Ovary (tissue), 9 donors: ENCODE data around the gene PKD1. TPM values are rescaled to one million over a fixed set of nuclear protein-coding genes. Genes with fewer than 3 reads are reported as not detected.

Experiments
- DNase-seq, 5 donors: peaks; one replicate each; pipeline ENCODE4 v3.0.0-alpha.2; 2019 to 2020
- H3K27ac ChIP-seq, 2 donors: fragments of 200-600 bp; one replicate each; pipeline versions ENCODE4 v1.5.1 to v1.8.0; 2019 to 2022
- H3K27me3 ChIP-seq: fragments of 200-600 bp; one replicate; pipeline ENCODE4 v1.8.0; 2022
- H3K36me3 ChIP-seq: fragments of 200-600 bp; sonication (generic); one replicate; pipeline ENCODE4 v1.5.1; 2019
- H3K4me1 ChIP-seq: one replicate; pipeline ENCODE4 v1.8.1; 2013; ENCODE audit warnings: mild to moderate bottlenecking, moderate library complexity; ENCODE audit not compliant: insufficient read depth
- H3K4me3 ChIP-seq: fragments of 200-600 bp; sonication (generic); one replicate; pipeline ENCODE4 v1.5.1; 2017
- H3K9me3 ChIP-seq, 2 donors: fragments of 200-600 bp in 1 of 2; sonication (generic) in 1 of 2; one replicate each; pipeline versions ENCODE4 v1.5.1 to v1.8.1; 2013 to 2019; ENCODE audit warnings: mild to moderate bottlenecking in 1 of 2, moderate library complexity in 1 of 2
- EP300 ChIP-seq: sonication (generic); formaldehyde crosslinking; IDR thresholded peaks from one replicate; pipeline ENCODE4 v1.6.1; 2017; ENCODE audit warnings: antibody characterized with exemption
- POLR2A ChIP-seq: fragments of 450-650 bp; IDR thresholded peaks from one replicate; pipeline ENCODE4 v1.6.1; 2017; ENCODE audit warnings: antibody characterized with exemption, mild to moderate bottlenecking, moderate library complexity
- WGBS, 3 donors: extraction: QIAGEN DNeasy Blood & Tissue Kit in 1 of 3; methylation state at CpG; one replicate each; pipeline versions ENCODE4 v1.1.5 to v1.1.7; 2013 to 2017; 5-methylcytosine and 5-hydroxymethylcytosine counted together
- intact Hi-C, 4 donors: fragments of 100-400 bp; cut with DNase I; formaldehyde crosslinking; loops; one replicate each; pipeline versions ENCODE4 v1.11.0 to v1.15.1; 2022 to 2023
- polyA plus RNA-seq, 2 donors: library from polyadenylated mRNA; stranded (reverse); fragments of 200-250 nt in 1 of 2; fragments of 350-450 nt in 1 of 2; fragmentation: Illumina TruSeq in 1 of 2; extraction: RNeasy Lipid Tissue Mini Kit (QIAGEN cat#74804) in 1 of 2; gene quantifications; one replicate each; pipeline ENCODE4 v1.2.3, GENCODE V29; 2013 to 2014
- total RNA-seq, 7 donors: library from RNA; depleted of rRNA in 2 of 7; stranded (reverse); fragments of >200 nt in 2 of 7; fragmentation: NEBNext Ultra II Directional in 3 of 7; extraction: Animal tissue kit (Norgen Biotek cat#: 25700) in 3 of 7; gene quantifications; one replicate each; pipeline versions ENCODE4 v1.1.0 to v1.2.4, GENCODE V29; 2016 to 2023
- TF ChIP-seq, protein P1 (sequence below), 3 donors: fragments of 450-650 bp in 2 of 3; fragments of 200-600 bp in 1 of 3; IDR thresholded peaks; one replicate each; pipeline versions ENCODE4 v1.5.1 to v1.8.0; 2016 to 2022; ENCODE audit warnings: antibody characterized with exemption in 3 of 3, mild to moderate bottlenecking in 1 of 3
- donor health status: DM: no; HTN: no; CAD: no; lungs with moderate emphysema.
- donor health status: DM: no; HTN: no; CAD: no.
- donor health status: Bipolar disorder and iron deficiency.
- donor health status: DM: yes; HTN: yes; CAD: no.
- donor health status: DM: no; HTN: no; CAD: no.
- donor health status: DM: yes; HTN: yes; CAD: no.

Gene PKD1
- total and polyA plus RNA-seq, 9 donors, result 8.7 to 203 (median 129) TPM

DNA sequence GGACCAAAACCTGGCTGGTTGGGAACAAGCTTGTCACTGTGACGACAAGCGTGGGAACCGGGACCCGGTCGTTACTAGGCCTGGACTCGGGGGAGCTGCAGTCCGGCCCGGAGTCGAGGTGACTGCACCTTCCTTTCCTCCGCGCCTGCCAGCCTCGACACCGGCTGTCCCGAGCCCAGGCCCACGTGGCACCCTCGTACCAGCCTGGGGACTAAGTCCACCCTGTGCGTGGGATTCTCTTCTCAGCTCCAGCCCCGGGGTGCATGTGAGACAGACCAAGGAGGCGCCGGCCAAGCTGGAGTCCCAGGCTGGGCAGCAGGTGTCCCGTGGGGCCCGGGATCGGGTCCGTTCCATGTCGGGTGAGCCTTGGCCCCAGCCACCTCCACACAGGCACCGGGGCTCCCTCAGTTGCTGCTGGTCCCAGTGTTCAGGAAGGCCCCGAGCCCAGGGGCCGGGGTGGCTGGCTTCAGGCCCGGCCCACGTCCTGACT lies 56.3 kb downstream of the PKD1 start:
- DNase-seq, result no peak
- Histone ChIP-seq H3K4me3 (no peak overlapping the region), H3K27ac (no peak overlapping the region), H3K36me3 (no peaks in the 10 kb centered on the region), H3K27me3 (no peaks in the 10 kb centered on the region), H3K9me3 (no peaks in the 10 kb centered on the region), H3K4me1 (peaks cover 8% of the 10 kb centered on the region)
- 92% methylated on average over 28 to 30 of the region's 30 CpGs for WGBS, 3 donors
- no peak for TF ChIP-seq POLR2A
- TF ChIP-seq EP300, result no peak
- TF ChIP-seq, protein P1, sequence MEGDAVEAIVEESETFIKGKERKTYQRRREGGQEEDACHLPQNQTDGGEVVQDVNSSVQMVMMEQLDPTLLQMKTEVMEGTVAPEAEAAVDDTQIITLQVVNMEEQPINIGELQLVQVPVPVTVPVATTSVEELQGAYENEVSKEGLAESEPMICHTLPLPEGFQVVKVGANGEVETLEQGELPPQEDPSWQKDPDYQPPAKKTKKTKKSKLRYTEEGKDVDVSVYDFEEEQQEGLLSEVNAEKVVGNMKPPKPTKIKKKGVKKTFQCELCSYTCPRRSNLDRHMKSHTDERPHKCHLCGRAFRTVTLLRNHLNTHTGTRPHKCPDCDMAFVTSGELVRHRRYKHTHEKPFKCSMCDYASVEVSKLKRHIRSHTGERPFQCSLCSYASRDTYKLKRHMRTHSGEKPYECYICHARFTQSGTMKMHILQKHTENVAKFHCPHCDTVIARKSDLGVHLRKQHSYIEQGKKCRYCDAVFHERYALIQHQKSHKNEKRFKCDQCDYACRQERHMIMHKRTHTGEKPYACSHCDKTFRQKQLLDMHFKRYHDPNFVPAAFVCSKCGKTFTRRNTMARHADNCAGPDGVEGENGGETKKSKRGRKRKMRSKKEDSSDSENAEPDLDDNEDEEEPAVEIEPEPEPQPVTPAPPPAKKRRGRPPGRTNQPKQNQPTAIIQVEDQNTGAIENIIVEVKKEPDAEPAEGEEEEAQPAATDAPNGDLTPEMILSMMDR (IDR thresholded peaks at IDR 0.05), result no peak
- intact Hi-C loops, result loop anchor here in 1 of 4 donors (10.0 kb wide), 1 partner anchor 55 kb away; the partner anchor contains the start of gene PKD1

DNA sequence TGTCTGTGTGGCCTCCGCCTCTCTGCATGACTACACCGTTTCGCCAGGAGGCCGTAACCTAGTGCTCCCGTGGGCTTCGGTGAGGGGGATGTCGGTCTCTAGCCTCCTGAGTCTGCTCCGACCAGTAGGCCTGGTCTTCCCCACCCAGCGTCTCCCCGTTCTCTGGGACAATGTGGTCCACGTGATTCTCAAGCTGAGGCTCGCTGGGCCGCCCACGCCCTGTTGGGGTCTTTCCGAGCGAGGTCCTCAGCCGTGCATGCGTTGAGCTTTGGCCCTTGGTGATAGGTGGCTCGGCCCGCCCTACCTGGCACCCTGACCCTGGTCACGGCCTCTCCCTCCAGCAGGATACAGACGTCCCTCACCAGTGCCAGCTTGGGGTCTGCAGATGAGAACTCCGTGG lies 57.0 kb downstream of the PKD1 start:
- no peaks in the 10 kb centered on the region for H3K36me3 ChIP-seq
- 93% methylated on average over 23 of the region's 23 CpGs for WGBS, 3 donors
- intact Hi-C loops, result loop anchor here in 1 of 4 donors (10.0 kb wide), 1 partner anchor 56 kb away; the partner anchor contains the start of gene PKD1

DNA sequence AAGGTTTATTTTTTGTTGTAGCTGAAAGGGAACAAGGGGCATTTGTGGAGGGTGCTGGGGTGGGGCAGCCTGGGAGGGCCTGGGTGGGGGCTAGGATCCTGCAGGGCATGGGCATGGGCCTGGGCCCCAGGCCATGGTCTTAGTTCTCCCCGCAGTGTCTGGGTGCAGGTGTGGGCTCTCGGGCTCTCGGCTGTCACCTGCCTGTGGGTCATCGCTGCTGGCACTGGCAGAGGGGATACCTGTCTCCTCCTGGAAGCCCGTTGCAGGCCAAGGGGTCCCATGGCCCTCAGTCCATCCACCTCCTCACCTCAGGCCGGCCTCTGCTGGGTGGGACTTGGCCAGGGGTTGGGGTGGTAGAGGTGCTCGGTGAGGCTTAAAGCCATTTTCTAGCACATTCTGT lies 57.6 kb downstream of the PKD1 start:
- no peak for TF ChIP-seq EP300
- no peak for TF ChIP-seq POLR2A
- TF ChIP-seq, protein P1 (IDR thresholded peaks at IDR 0.05), result no peak
- no peaks in the 10 kb centered on the region for H3K27me3 ChIP-seq
- WGBS, 3 donors, result 91 to 97% (median 95%) methylated on average over 6 to 7 of the region's 7 CpGs
- DNase-seq, result no peak
- no peak overlapping the region for H3K27ac ChIP-seq
- no peaks in the 10 kb centered on the region for H3K36me3 ChIP-seq
- H3K4me3 ChIP-seq, result no peak overlapping the region
- peaks cover 7% of the 10 kb centered on the region for H3K4me1 ChIP-seq
- no peaks in the 10 kb centered on the region for H3K9me3 ChIP-seq
- intact Hi-C loops, result loop anchor here in 1 of 4 donors (10.0 kb wide), 1 partner anchor 57 kb away; the partner anchor contains the start of gene PKD1

More for the DNA sequence above, 57.0 kb downstream of the PKD1 start:
- TF ChIP-seq, protein P1 (IDR thresholded peaks at IDR 0.05), result no peak
- no peak for TF ChIP-seq POLR2A
- no peak for TF ChIP-seq EP300
- Histone ChIP-seq H3K27me3 (no peaks in the 10 kb centered on the region), H3K9me3 (no peaks in the 10 kb centered on the region), H3K27ac (no peak overlapping the region), H3K4me1 (peaks cover 8% of the 10 kb centered on the region), H3K4me3 (no peak overlapping the region)
- DNase-seq, result no peak

DNA sequence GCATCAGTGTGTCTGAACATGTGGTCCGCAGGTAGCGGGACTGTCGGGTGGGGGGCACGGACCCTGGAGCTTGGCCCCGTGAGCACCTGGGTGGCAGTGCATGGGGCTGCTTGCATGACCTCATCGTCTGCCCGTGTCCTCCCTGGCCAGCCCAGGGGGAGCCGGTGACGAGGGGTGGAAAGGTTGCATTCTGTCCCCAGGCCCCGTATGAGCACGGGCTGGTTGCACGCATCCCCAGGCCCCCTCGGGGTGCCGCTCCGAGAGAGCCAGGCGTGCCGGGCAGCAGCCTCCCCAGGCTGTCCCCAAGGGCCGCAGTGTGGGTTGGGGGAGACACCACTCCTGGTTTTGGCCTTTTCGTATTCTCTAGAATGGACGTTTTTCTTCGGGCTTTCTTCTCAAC lies 58.0 kb downstream of the PKD1 start:
- no peak for DNase-seq
- Histone ChIP-seq H3K27ac (no peak overlapping the region), H3K9me3 (no peaks in the 10 kb centered on the region), H3K36me3 (no peaks in the 10 kb centered on the region), H3K4me1 (peaks cover 3% of the 10 kb centered on the region), H3K4me3 (no peak overlapping the region), H3K27me3 (no peaks in the 10 kb centered on the region)
- intact Hi-C loops, result loop anchor here in 1 of 4 donors (10.0 kb wide), 1 partner anchor 57 kb away; the partner anchor contains the start of gene PKD1
- WGBS, 3 donors, result 91 to 95% (median 92%) methylated on average over 13 to 21 of the region's 21 CpGs
- TF ChIP-seq, protein P1 (IDR thresholded peaks at IDR 0.05), result no peak
- TF ChIP-seq EP300 (no peak), POLR2A (no peak)
